Liver (tissue), 3 donors: ENCODE measurements around the gene MARCHF10.
"Not testable (repeated sequence)": the region's sequence is repeated elsewhere in the genome, so short reads cannot be mapped to it uniquely, and the experiment has no call there.

ENCODE experiments used
- ATF3 ChIP-seq: IDR thresholded peaks from 2 replicates; pipeline ENCODE4 v1.6.1; 2016; ENCODE audit warnings: antibody characterized with exemption
- CTCF ChIP-seq: fragments of 150-350 bp; IDR thresholded peaks from 2 replicates; pipeline ENCODE4 v1.5.1; 2017; ENCODE audit warnings: improper control_type of control experiment, low read depth, low read length; ENCODE audit not compliant: missing input control
- EGR1 ChIP-seq, 2 donors: IDR thresholded peaks; 2 replicates each; pipeline ENCODE4 v1.6.1; 2016 to 2018; ENCODE audit warnings: antibody characterized with exemption in 2 of 2, low read depth in 2 of 2
- FOXA1 ChIP-seq: IDR thresholded peaks from 2 replicates; pipeline ENCODE4 v1.6.1; 2016; ENCODE audit warnings: antibody characterized with exemption
- GABPA ChIP-seq, 2 donors: IDR thresholded peaks in 1 of 2; conservative IDR thresholded peaks in 1 of 2; 2 replicates each; pipeline ENCODE4 v1.6.1; 2016; ENCODE audit warnings: antibody characterized with exemption in 2 of 2, mild to moderate bottlenecking in 1 of 2, moderate library complexity in 1 of 2
- JUND ChIP-seq, 2 donors: IDR thresholded peaks; 2 replicates each; pipeline ENCODE4 v1.6.1; 2016; ENCODE audit warnings: antibody characterized with exemption in 2 of 2
- MAX ChIP-seq: IDR thresholded peaks from 2 replicates; pipeline ENCODE4 v1.6.1; 2016; ENCODE audit warnings: antibody characterized with exemption
- RAD21 ChIP-seq, 2 donors: IDR thresholded peaks; 2 replicates each; pipeline ENCODE4 v1.6.1; 2016; ENCODE audit warnings: antibody characterized with exemption in 2 of 2, mild to moderate bottlenecking in 2 of 2
- REST ChIP-seq: IDR thresholded peaks from 2 replicates; pipeline ENCODE4 v1.6.1; 2016; ENCODE audit warnings: antibody characterized with exemption, mild to moderate bottlenecking
- SP1 ChIP-seq: IDR thresholded peaks from 2 replicates; pipeline ENCODE4 v1.6.1; 2018; ENCODE audit warnings: antibody characterized with exemption, mild to moderate bottlenecking
- TAF1 ChIP-seq: conservative IDR thresholded peaks from 2 replicates; pipeline ENCODE4 v1.6.1; 2016; ENCODE audit warnings: antibody characterized with exemption, mild to moderate bottlenecking
- YY1 ChIP-seq: IDR thresholded peaks from 2 replicates; pipeline ENCODE4 v1.6.1; 2016; ENCODE audit warnings: antibody characterized with exemption, mild to moderate bottlenecking
- ZBTB33 ChIP-seq: IDR thresholded peaks from 2 replicates; pipeline ENCODE4 v1.6.1; 2016; ENCODE audit warnings: antibody characterized with exemption
- donor health status: healthy.
- donor health status: healthy.

- TF ChIP-seq CTCF; ZBTB33; ATF3; GABPA (IDR thresholded peaks at IDR 0.05 in 1 of 2, conservative IDR thresholded peaks at IDR 0.05 in 1 of 2); EGR1 (IDR thresholded peaks at IDR 0.05; ENCODE audit: low read depth in 2 of 2); MAX; YY1; TAF1; JUND (IDR thresholded peaks at IDR 0.05); FOXA1; RAD21 (IDR thresholded peaks at IDR 0.05); REST; SP1: not testable (repeated sequence)
Observed at GRCh38 chr17:62849591-62850415, 41.7 kb upstream of the MARCHF10 start.
